ENCODE results near the gene NKAPL. TPM values are rescaled to one million over a fixed set of nuclear protein-coding genes. Genes with fewer than 3 reads are reported as not detected.

Gene NKAPL
- total RNA-seq: 1.00 and 1.9 TPM in 2 replicates

DNA sequence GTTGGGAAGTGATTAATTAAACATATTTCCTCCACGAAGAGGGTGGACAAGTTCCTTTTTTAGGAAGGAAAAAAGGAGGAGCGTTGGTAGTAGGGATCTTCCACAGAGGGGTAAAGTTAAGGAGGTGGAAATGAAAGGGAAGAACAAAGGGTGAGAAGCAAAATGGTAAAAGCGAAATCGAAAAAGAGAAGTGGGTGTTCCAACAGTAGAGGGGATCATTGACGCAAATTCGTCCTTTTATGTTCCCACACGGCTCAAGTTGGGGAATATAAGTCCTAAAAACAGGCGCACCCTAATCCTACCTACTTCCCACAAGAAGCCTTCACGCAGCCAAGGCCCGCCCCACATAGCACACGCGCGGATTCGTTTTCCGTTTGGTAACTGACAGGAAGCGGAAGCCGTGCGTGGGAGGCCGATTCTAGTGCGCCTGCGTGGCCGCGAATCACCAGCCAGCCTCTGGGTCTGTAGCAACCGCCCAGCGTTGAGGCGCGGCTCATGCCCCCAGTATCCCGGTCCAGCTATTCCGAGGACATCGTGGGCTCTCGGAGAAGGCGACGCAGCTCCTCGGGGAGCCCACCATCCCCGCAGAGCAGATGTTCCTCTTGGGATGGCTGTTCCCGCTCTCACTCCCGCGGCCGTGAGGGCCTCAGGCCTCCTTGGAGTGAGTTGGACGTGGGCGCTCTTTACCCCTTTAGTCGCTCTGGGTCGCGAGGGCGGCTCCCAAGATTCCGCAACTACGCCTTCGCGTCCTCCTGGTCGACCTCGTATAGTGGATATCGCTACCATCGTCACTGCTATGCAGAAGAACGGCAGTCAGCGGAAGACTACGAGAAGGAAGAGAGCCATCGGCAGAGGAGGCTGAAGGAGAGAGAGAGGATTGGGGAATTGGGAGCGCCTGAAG lies at the start of gene NKAPL:
Gene NKAPL (plus strand): TSS at position 421 of the 901 bp plus-strand sequence. CDS start 75 bp downstream, at position 496.

DNA sequence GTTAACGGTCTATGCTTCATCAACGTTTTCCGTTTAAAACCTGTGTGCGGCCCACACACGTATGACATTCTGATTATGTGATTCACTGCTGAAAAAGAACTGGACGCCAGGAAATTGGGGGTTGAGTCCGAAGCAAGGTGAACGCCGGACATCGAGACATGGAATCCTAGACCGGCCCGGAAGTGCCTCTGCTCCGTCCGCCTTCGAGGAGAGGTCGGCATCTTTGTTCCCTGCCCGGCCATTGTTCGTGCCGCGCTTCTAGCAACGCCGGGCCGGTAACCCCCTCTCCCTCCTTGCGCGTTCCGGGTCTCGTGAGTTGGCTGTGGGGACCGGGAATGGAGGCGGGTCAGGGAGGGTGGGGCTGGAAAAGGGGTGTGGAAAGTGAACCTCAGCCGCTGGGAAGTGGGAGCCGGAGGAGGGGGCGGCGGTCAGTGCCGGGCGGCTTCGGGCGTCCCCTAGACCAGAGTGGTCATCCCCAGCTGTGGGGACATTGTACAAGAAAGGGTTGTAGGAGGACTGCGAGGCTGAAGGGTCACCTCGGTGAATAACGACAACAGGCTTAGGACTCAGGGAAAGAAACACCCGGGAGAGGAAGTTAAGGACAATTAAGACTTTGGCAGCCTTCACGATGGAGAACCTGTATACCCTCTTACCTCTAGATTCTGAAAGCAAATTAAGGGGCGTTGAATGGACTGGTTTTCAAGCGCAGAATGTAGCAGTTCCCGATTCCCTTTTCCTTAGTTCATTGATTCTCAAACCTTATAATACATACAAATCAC lies 33.9 kb upstream of the NKAPL start, which contains the start of gene ZSCAN9:
Gene ZSCAN9 (plus strand): TSS at position 220 of the 779 bp plus-strand sequence. CDS start 1,810 bp downstream, outside the sequence.

DNA sequence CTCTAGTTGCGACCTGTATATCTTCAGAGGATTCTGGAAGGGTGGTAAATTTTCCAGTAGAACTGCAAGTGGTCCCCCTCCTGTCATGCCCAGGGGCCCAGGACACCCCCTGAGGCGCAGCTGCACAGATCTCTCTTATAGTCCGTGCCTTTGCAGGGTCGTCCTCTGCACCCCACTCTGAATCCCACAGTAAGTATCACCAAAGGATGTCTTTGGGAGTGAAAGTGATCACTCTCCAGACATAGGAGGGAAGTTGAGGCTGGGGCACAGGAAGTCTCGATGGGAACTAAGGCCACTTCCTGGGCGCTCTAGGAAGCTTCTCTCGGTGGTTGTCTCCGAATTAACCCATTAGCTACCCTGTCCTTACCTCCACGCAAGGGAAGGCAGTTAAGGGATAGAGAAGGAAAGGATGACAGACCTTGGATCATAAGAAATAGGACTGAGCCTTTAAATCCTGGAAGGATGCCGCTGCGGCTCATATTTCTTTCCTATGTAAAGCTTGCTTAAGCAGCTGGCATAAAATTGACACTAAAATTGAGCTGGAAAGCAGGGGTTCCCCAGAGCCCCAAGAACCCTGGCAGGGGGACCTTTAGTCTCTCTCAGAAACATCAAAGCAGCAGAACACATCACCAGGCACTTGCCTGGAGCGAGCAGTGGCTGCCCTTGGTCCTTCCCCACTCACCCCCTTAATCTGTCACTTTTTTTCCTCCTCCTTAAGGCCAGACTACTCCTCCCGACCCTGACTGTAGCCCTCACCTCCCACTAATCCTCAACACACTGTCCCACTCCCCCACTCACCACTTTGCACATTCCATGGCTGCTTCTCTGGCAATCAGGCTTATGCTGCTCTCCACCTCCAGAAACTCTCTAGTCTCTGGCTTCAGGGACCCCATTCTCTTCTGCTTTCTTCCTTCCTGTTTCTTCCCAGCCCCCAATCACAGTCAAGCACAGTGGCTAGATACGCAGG lies 6.8 kb upstream of the NKAPL start, which contains the start of gene ZKSCAN4:
Gene ZKSCAN4 (minus strand): TSS at position 261 of the 967 bp plus-strand sequence. CDS start 289 bp downstream, outside the sequence.

DNA sequence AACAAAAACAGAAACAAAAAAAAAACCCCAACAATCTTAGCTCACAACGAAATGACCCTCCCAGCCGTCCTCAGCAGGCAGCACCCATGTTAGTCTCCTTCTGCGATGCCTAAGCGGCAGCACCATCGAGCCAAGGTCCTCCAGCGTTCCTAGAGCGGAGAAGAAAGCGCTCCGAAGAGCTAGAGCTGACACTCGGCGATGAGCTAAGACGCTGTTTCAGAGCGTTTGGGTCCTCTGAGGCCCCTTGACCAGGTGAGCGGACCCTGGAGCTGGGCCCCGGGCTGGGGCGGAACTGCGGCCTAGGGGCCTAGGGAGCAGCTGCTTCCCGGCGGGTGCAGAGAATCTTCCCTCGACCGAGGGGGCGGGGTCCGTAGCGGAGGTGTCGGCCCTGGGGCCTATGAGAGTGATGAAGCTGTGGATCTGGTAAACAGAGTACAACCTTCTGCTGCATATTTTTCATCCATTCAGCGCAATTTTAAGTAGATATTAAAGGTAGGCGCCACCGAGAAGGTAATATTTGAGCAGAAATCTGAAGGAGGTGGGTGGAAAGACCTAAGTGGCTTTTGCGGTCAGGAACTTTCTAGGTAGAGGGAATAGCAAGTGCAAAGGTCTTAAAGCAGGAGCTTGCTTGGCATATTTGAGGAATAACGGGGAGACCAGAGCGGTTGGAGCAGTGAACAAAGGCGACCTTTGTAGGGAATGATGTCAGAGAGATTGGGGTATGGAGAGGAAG lies 8.0 kb downstream of the NKAPL start, which contains the start of gene ZSCAN26:
Gene ZSCAN26 (plus strand): TSS at position 182 of the 733 bp plus-strand sequence. CDS start 4,777 bp downstream, outside the sequence.

DNA sequence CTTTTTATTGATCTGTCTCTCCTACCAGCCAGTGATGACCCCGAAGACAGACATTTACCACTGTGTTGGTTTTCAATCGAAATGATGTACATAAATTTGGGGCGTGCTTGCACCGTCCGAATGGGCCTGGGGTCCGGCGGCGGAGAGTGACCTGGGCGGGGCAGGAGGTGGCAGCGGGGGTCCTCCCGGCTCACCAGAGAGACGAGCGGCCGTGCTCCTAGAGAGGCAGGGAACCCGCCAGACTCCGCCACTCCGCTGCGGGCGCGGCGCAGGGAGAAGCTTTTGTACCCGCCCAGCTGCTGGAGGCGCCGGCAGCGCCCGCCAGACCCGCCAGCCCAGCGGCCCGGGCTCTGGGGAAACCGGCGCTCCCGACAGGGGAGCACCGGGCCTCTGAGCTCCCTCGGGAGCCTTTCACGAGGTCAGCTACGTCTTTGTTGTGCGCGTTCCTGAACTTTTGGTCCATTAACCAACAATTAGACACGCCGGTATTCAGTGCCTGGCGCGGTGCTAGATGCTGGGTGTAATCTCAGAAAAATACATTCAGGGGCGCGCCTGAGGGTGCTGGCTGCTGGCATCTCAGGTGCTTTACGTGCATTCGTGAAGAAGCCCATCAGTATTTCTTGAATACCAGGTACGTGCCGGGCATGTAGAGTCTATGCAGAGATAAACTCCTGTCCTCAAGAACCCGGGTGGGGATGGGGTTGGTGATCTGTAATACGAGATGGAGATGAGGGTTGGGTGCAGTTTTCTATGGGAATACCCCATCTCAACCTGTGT lies 22.4 kb downstream of the NKAPL start, which contains the start of gene PGBD1:
Gene PGBD1 (plus strand): TSS at position 285 of the 777 bp plus-strand sequence. CDS start 2,242 bp downstream, outside the sequence.

Other genes starting within 250 kb of the NKAPL start
- gene ZNF165, start 178.7 kb upstream of the NKAPL start, total RNA-seq: 0.25 and 0.77 TPM in 2 replicates
- gene ZSCAN16, start 134.7 kb upstream of the NKAPL start, total RNA-seq: 4.9 and 5.8 TPM in 2 replicates
- gene ZKSCAN8, start 117.4 kb upstream of the NKAPL start, total RNA-seq: 17.2 and 19.2 TPM in 2 replicates
- 12.9 and 13.4 TPM in 2 replicates for gene ZSCAN9, start 34.0 kb upstream of the NKAPL start, total RNA-seq
- gene ZKSCAN4, start 7.0 kb upstream of the NKAPL start, total RNA-seq: 5.4 and 6.0 TPM in 2 replicates
- 19.4 and 21.9 TPM in 2 replicates for gene ZSCAN26, start 7.8 kb downstream of the NKAPL start, total RNA-seq
- gene PGBD1, start 22.3 kb downstream of the NKAPL start, total RNA-seq: 7.9 and 9.5 TPM in 2 replicates
- gene ZSCAN31, start 76.9 kb downstream of the NKAPL start, total RNA-seq: 7.9 and 19.7 TPM in 2 replicates
- 5.9 and 6.1 TPM in 2 replicates for gene ZKSCAN3, start 90.7 kb downstream of the NKAPL start, total RNA-seq
- 9.3 and 9.5 TPM in 2 replicates for gene ZSCAN12, start 140.4 kb downstream of the NKAPL start, total RNA-seq
- 6.2 and 6.3 TPM in 2 replicates for gene ZSCAN23, start 184.2 kb downstream of the NKAPL start, total RNA-seq

Measured in uterine smooth muscle cell (primary cell).